ENCODE measurements around the gene CAPZB. TPM values are rescaled to one million over a fixed set of nuclear protein-coding genes. Genes with fewer than 3 reads are reported as not detected.
A peak's percentile ranks its signal among the peaks of the same experiment; 100 is the strongest.

CAPZB gene
- total RNA-seq, 1 donor from 2014 or later = 334 TPM

- ChIA-PET POLR2A (no interaction called here), CTCF (no interaction called here)
- TF ChIP-seq, protein P1, sequence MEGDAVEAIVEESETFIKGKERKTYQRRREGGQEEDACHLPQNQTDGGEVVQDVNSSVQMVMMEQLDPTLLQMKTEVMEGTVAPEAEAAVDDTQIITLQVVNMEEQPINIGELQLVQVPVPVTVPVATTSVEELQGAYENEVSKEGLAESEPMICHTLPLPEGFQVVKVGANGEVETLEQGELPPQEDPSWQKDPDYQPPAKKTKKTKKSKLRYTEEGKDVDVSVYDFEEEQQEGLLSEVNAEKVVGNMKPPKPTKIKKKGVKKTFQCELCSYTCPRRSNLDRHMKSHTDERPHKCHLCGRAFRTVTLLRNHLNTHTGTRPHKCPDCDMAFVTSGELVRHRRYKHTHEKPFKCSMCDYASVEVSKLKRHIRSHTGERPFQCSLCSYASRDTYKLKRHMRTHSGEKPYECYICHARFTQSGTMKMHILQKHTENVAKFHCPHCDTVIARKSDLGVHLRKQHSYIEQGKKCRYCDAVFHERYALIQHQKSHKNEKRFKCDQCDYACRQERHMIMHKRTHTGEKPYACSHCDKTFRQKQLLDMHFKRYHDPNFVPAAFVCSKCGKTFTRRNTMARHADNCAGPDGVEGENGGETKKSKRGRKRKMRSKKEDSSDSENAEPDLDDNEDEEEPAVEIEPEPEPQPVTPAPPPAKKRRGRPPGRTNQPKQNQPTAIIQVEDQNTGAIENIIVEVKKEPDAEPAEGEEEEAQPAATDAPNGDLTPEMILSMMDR (IDR thresholded peaks at IDR 0.05) = no peak
- Mint-ChIP-seq H3K9me3 (no peaks in the 10 kb centered on the region), H3K4me3 (no peak overlapping the region), H3K27ac (no peak overlapping the region), H3K4me1 (peaks cover 87% of the 10 kb centered on the region), H3K27me3 (no peaks in the 10 kb centered on the region), H3K36me3 (ENCODE audit: low read depth) (peaks cover 30% of the 10 kb centered on the region)
- ATAC-seq (ENCODE audit: low read depth) = no peak
- no peak for DNase-seq
- intact Hi-C loops (cut with micrococcal nuclease) = no loop called here
Observed at GRCh38 chr1:19450811-19451515, 34.4 kb downstream of the CAPZB start.

- no peak for ATAC-seq (ENCODE audit: low read depth)
- TF ChIP-seq, protein P1 (IDR thresholded peaks at IDR 0.05) = no peak
- ChIA-PET POLR2A (interaction anchor here (0.7 kb wide), 1 partner anchor 19 kb away, joined by 3 read pairs; no protein-coding TSS in a partner anchor), CTCF (interaction anchor here (1.1 to 2.1 kb wide), 2 partner anchors 18 to 38 kb away, joined by 3 to 5 read pairs; no protein-coding TSS in a partner anchor)
- H3K4me1 Mint-ChIP-seq = peaks cover 87% of the 10 kb centered on the region
- no peak overlapping the region for H3K4me3 Mint-ChIP-seq
- intact Hi-C loops (cut with micrococcal nuclease) = no loop called here
- H3K36me3 Mint-ChIP-seq (ENCODE audit: low read depth) = peaks cover 34% of the 10 kb centered on the region
- H3K27ac Mint-ChIP-seq = peak overlapping the region; percentile 18
- no peaks in the 10 kb centered on the region for H3K27me3 Mint-ChIP-seq
- no peak for DNase-seq
- H3K9me3 Mint-ChIP-seq = no peaks in the 10 kb centered on the region
Observed at GRCh38 chr1:19449454-19450228, 35.7 kb downstream of the CAPZB start.

- ChIA-PET POLR2A (interaction anchor here (1.0 to 1.4 kb wide), 4 partner anchors 12 to 36 kb away, joined by 3 to 9 read pairs (median 4); no protein-coding TSS in a partner anchor), CTCF (interaction anchor here (1.1 to 2.1 kb wide), 3 partner anchors 19 to 133 kb away, joined by 3 to 6 read pairs (median 5); no protein-coding TSS in a partner anchor)
- TF ChIP-seq, protein P1 (IDR thresholded peaks at IDR 0.05) = no peak
- no peaks in the 10 kb centered on the region for H3K27me3 Mint-ChIP-seq
- H3K9me3 Mint-ChIP-seq = no peaks in the 10 kb centered on the region
- peak overlapping the region; percentile 79 for H3K27ac Mint-ChIP-seq
- intact Hi-C loops (cut with micrococcal nuclease) = no loop called here
- DNase-seq (no peak), ATAC-seq (ENCODE audit: low read depth) (peak; percentile 47)
- peak overlapping the region; percentile 35 for H3K4me3 Mint-ChIP-seq
- peaks cover 86% of the 10 kb centered on the region for H3K4me1 Mint-ChIP-seq
- H3K36me3 Mint-ChIP-seq (ENCODE audit: low read depth) = peaks cover 37% of the 10 kb centered on the region
Observed at GRCh38 chr1:19448491-19449439, 36.6 kb downstream of the CAPZB start.

DNA sequence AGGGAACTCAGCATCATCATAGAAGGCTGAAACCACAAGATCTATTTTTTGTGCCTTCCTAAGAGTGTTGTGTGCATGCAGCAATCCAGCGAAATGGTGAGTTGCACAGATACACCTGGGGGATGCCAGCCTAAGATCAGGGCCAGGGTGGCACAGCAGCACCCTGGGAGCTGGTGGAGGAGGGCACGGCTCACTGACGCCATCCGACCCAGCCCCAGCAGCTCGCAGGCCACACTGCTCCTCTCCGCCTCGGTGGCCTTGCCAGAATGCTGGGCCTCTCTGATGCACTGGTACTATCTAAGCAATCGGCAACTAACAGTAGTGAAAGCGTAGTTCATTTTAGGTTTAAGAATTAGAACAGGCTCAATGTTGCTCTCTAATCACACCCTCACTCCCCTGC is 37.8 kb downstream of the CAPZB start:
- no peak for ATAC-seq (ENCODE audit: low read depth)
- CTCF ChIA-PET = interaction anchor here (1.6 to 2.1 kb wide), 2 partner anchors 20 to 135 kb away, joined by 5 to 6 read pairs; no protein-coding TSS in a partner anchor

More for the DNA sequence above, 37.8 kb downstream of the CAPZB start:
- no peak overlapping the region for H3K4me3 Mint-ChIP-seq
- H3K27ac Mint-ChIP-seq = peak overlapping the region; percentile 9
- peaks cover 86% of the 10 kb centered on the region for H3K4me1 Mint-ChIP-seq
- H3K27me3 Mint-ChIP-seq = no peaks in the 10 kb centered on the region
- H3K36me3 Mint-ChIP-seq (ENCODE audit: low read depth) = peaks cover 38% of the 10 kb centered on the region
- POLR2A ChIA-PET = interaction anchor here (0.6 to 1.4 kb wide), 6 partner anchors 11 to 48 kb away, joined by 3 to 6 read pairs (median 4); no protein-coding TSS in a partner anchor
- no peak for DNase-seq
- H3K9me3 Mint-ChIP-seq = no peaks in the 10 kb centered on the region
- TF ChIP-seq, protein P1 (IDR thresholded peaks at IDR 0.05) = no peak
- intact Hi-C loops (cut with micrococcal nuclease) = no loop called here
